Cardiac muscle cell (in vitro differentiated cells and primary cell): ENCODE data around the gene SCUBE1. TPM values are rescaled to one million over a fixed set of nuclear protein-coding genes. Genes with fewer than 3 reads are reported as not detected.

ENCODE experiments used
- DNase-seq, 2 donors: peaks; one replicate each; pipeline versions ENCODE4 v3.0.0 to v3.0.0-alpha.2; 2010 to 2017; ENCODE audit warnings: low read depth in 1 of 2, low spot score in 1 of 2
- H3K27ac ChIP-seq: fragments of 200-600 bp; sonication (generic); 2 replicates; pipeline ENCODE4 v1.5.1; 2016
- H3K27me3 ChIP-seq: fragments of 200-600 bp; sonication (generic); 2 replicates; pipeline ENCODE4 v1.6.0; 2016; ENCODE audit warnings: control low read depth
- H3K36me3 ChIP-seq: fragments of 200-600 bp; sonication (generic); 2 replicates; pipeline ENCODE4 v1.5.1; 2016; ENCODE audit warnings: control low read depth
- H3K4me1 ChIP-seq: fragments of 200-600 bp; sonication (generic); 2 replicates; pipeline ENCODE4 v1.8.1; 2017; ENCODE audit warnings: low read depth, mild to moderate bottlenecking, mixed run types
- H3K4me3 ChIP-seq: fragments of 200-600 bp; sonication (generic); 2 replicates; pipeline ENCODE4 v1.5.1; 2016; ENCODE audit warnings: mild to moderate bottlenecking
- H3K9me3 ChIP-seq: fragments of 200-600 bp; sonication (generic); 2 replicates; pipeline ENCODE4 v1.5.1; 2017; ENCODE audit warnings: low read depth, mild to moderate bottlenecking, control low read depth
- polyA plus RNA-seq: library from polyadenylated mRNA; unstranded; fragments of >200 nt; fragmentation: Nextera tagmentation; extraction: Ambion mirVana; gene quantifications from 2 replicates; pipeline ENCODE4 v1.2.1, GENCODE V29; 2016
- total RNA-seq: library from RNA; depleted of rRNA; stranded (reverse); fragments of >200 nt; gene quantifications from 2 replicates; pipeline ENCODE4 v1.2.3, GENCODE V29; 2016
- TF ChIP-seq, protein P1 (sequence below): IDR thresholded peaks from 2 replicates; pipeline ENCODE4 v1.5.1; 2012; ENCODE audit warnings: low read depth, mild to moderate bottlenecking, low read length

Gene SCUBE1
- total and polyA plus RNA-seq, 2 experiments from 2014 or later: 2.1 to 6.9 TPM

GRCh38 chr22:43277091-43277490 lies 66.1 kb downstream of the SCUBE1 start:
- no peaks in the 10 kb centered on the region for H3K4me1 ChIP-seq
- TF ChIP-seq, protein P1, sequence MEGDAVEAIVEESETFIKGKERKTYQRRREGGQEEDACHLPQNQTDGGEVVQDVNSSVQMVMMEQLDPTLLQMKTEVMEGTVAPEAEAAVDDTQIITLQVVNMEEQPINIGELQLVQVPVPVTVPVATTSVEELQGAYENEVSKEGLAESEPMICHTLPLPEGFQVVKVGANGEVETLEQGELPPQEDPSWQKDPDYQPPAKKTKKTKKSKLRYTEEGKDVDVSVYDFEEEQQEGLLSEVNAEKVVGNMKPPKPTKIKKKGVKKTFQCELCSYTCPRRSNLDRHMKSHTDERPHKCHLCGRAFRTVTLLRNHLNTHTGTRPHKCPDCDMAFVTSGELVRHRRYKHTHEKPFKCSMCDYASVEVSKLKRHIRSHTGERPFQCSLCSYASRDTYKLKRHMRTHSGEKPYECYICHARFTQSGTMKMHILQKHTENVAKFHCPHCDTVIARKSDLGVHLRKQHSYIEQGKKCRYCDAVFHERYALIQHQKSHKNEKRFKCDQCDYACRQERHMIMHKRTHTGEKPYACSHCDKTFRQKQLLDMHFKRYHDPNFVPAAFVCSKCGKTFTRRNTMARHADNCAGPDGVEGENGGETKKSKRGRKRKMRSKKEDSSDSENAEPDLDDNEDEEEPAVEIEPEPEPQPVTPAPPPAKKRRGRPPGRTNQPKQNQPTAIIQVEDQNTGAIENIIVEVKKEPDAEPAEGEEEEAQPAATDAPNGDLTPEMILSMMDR: no peak
- no peaks in the 10 kb centered on the region for H3K36me3 ChIP-seq
- peaks cover 12% of the 10 kb centered on the region for H3K27me3 ChIP-seq
- H3K9me3 ChIP-seq: no peaks in the 10 kb centered on the region
- no peak overlapping the region for H3K4me3 ChIP-seq
- H3K27ac ChIP-seq: no peak overlapping the region
- DNase-seq: no peak

DNA sequence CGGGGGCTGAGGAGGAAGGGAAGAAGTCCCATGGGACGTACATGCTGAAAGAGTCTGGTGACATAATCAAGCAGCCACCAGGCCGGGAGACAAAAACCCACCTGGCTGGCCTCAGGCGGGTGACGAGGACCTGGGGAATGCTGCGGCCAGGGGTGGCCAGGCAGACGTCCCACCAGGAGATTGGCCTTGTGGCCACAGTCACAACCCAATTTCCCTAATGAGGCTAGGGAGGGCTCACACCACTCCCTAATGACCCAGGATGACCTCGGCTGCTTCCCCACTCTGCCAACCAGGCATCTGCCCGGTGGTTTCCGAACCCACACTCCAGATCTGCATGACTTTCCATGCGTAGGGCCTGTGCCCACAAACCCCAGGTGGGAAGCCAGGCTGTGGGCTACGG lies 66.9 kb downstream of the SCUBE1 start:
- peaks cover 12% of the 10 kb centered on the region for H3K27me3 ChIP-seq
- DNase-seq: no peak
- H3K27ac ChIP-seq: no peak overlapping the region

GRCh38 chr22:43275545-43276317 lies 67.4 kb downstream of the SCUBE1 start:
- Histone ChIP-seq H3K4me3 (no peak overlapping the region), H3K9me3 (no peaks in the 10 kb centered on the region), H3K4me1 (no peaks in the 10 kb centered on the region), H3K27me3 (peaks cover 12% of the 10 kb centered on the region), H3K36me3 (no peaks in the 10 kb centered on the region), H3K27ac (no peak overlapping the region)
- TF ChIP-seq, protein P1: no peak
- peak in 1 of 2 donors; percentile 42 for DNase-seq

More for the DNA sequence above, 66.9 kb downstream of the SCUBE1 start:
- Histone ChIP-seq H3K36me3 (no peaks in the 10 kb centered on the region), H3K9me3 (no peaks in the 10 kb centered on the region), H3K4me3 (no peak overlapping the region), H3K4me1 (no peaks in the 10 kb centered on the region)
- TF ChIP-seq, protein P1: no peak

DNA sequence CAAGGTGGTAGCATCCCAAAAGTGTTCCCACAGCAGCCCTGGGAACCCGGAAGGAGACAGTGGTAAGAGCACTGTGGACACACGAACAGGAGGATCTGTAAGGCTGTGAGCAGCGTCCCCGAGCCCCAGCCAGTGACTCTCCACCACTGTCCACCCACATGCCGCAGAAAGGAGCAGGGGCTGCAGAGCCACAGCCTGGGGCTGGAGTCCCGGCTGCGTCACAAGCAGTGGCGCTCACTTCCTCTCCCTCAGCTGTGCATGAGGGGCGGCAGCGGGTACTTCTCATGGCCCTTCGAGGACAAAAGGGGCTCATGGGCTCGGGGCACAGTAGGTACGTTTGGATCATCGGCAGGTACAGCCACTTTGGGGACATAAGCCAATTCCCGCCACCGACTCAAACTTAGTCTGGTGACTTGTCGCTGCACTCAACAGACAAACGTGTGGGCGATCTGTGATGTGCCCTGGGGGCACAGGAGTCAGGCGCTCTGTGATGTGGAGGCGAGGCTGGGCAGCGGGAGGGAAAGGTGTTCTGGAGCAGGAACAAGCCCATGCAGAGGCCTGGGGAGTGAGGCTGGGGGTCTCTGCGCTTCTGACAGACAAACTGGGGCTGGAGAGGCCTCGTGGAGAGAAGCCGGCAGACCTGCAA lies 68.5 kb downstream of the SCUBE1 start:
- no peak overlapping the region for H3K27ac ChIP-seq
- no peak overlapping the region for H3K4me3 ChIP-seq
- H3K36me3 ChIP-seq: no peaks in the 10 kb centered on the region
- H3K4me1 ChIP-seq: no peaks in the 10 kb centered on the region
- H3K27me3 ChIP-seq: peaks cover 12% of the 10 kb centered on the region
- TF ChIP-seq, protein P1: no peak
- DNase-seq: no peak
- no peaks in the 10 kb centered on the region for H3K9me3 ChIP-seq

- Histone ChIP-seq H3K9me3 (no peaks in the 10 kb centered on the region), H3K27me3 (peaks cover 12% of the 10 kb centered on the region), H3K36me3 (no peaks in the 10 kb centered on the region), H3K27ac (no peak overlapping the region), H3K4me3 (no peak overlapping the region), H3K4me1 (no peaks in the 10 kb centered on the region)
- TF ChIP-seq, protein P1: peak; percentile 79
- DNase-seq: peak; percentile 71 to 75
Measured at GRCh38 chr22:43273902-43274484, 69.2 kb downstream of the SCUBE1 start.
